Medulla oblongata (tissue), 1 donor: Measurements from ENCODE around the gene MYBBP1A.
"Not testable (repeated sequence)": the region's sequence is repeated elsewhere in the genome, so short reads cannot be mapped to it uniquely, and the experiment has no call there.

Experiments used
- DNase-seq: peaks from one replicate; pipeline ENCODE4 v3.0.0-alpha.2; 2015; ENCODE audit errors: extremely low spot score

MYBBP1A gene

GRCh38 chr17:4588898-4589625 lies 33.9 kb upstream of the MYBBP1A start:
- DNase-seq: no peak

GRCh38 chr17:4588391-4588790 lies 33.2 kb upstream of the MYBBP1A start:
- no peak for DNase-seq

- DNase-seq: no peak
Observed at GRCh38 chr17:4587803-4588202, 32.6 kb upstream of the MYBBP1A start.

GRCh38 chr17:4587195-4587594 lies 32.0 kb upstream of the MYBBP1A start:
- DNase-seq: no peak

- no peak for DNase-seq
Observed at GRCh38 chr17:4586043-4586442, 30.9 kb upstream of the MYBBP1A start.

- no peak for DNase-seq
Observed at GRCh38 chr17:4585638-4585994, 30.4 kb upstream of the MYBBP1A start.

- no peak for DNase-seq
Observed at GRCh38 chr17:4584917-4585637, 29.9 kb upstream of the MYBBP1A start.

GRCh38 chr17:4584101-4584916 lies 29.1 kb upstream of the MYBBP1A start, which contains the start of gene SMTNL2:
TSS of gene SMTNL2 (plus strand) at chr17:4584529. CDS start at chr17:4584606, 77 bp downstream.
- DNase-seq: no peak

GRCh38 chr17:4583782-4584100 lies 28.6 kb upstream of the MYBBP1A start:
- DNase-seq: peak; percentile 12

- DNase-seq: no peak
Observed at GRCh38 chr17:4583206-4583605, 28.0 kb upstream of the MYBBP1A start.

GRCh38 chr17:4582691-4583090 lies 27.5 kb upstream of the MYBBP1A start:
- DNase-seq: no peak

GRCh38 chr17:4582101-4582501 lies 26.9 kb upstream of the MYBBP1A start:
- DNase-seq: no peak

- DNase-seq: no peak
Observed at GRCh38 chr17:4580291-4580690, 25.1 kb upstream of the MYBBP1A start.

GRCh38 chr17:4579678-4580077 lies 24.5 kb upstream of the MYBBP1A start:
- no peak for DNase-seq

- not testable (repeated sequence) for DNase-seq
Observed at GRCh38 chr17:4578349-4578748, 23.2 kb upstream of the MYBBP1A start.

- DNase-seq: no peak
Observed at GRCh38 chr17:4577386-4577993, 22.3 kb upstream of the MYBBP1A start.

- no peak for DNase-seq
Observed at GRCh38 chr17:4576729-4577322, 21.6 kb upstream of the MYBBP1A start.

GRCh38 chr17:4576161-4576558 lies 21.0 kb upstream of the MYBBP1A start:
- no peak for DNase-seq

GRCh38 chr17:4574448-4575045 lies 19.4 kb upstream of the MYBBP1A start:
- DNase-seq: no peak

GRCh38 chr17:4573669-4574068 lies 18.5 kb upstream of the MYBBP1A start:
- DNase-seq: no peak

GRCh38 chr17:4573115-4573514 lies 17.9 kb upstream of the MYBBP1A start:
- DNase-seq: no peak
